Hepatocyte (in vitro differentiated cells): ENCODE measurements around the gene FILIP1L. TPM values are rescaled to one million over a fixed set of nuclear protein-coding genes. Genes with fewer than 3 reads are reported as not detected.

Experiments used
- DNase-seq: peaks from one replicate; pipeline ENCODE4 v3.0.0-alpha.2; 2016; ENCODE audit warnings: low spot score
- H2AFZ ChIP-seq: fragments of 200-600 bp; sonication (generic); 2 replicates; pipeline ENCODE4 v1.6.0; 2016; ENCODE audit warnings: antibody characterized with exemption, mild to moderate bottlenecking
- H3K27ac ChIP-seq: fragments of 200-600 bp; sonication (generic); 2 replicates; pipeline ENCODE4 v1.5.1; 2016; ENCODE audit warnings: mild to moderate bottlenecking
- H3K27me3 ChIP-seq: fragments of 200-600 bp; sonication (generic); 2 replicates; pipeline ENCODE4 v1.6.1; 2016
- H3K36me3 ChIP-seq: fragments of 200-600 bp; sonication (generic); replicated peaks from 2 replicates; pipeline ENCODE4 v1.5.1; 2016; ENCODE audit warnings: low read depth; ENCODE audit not compliant: insufficient read depth
- H3K4me1 ChIP-seq: fragments of 200-600 bp; sonication (generic); 2 replicates; pipeline ENCODE4 v1.5.1; 2016; ENCODE audit warnings: mild to moderate bottlenecking, moderate library complexity; ENCODE audit not compliant: insufficient read depth
- H3K4me2 ChIP-seq: fragments of 200-600 bp; sonication (generic); 2 replicates; pipeline ENCODE4 v1.6.0; 2016
- H3K4me3 ChIP-seq: fragments of 200-600 bp; sonication (generic); 2 replicates; pipeline ENCODE4 v1.5.1; 2016; ENCODE audit warnings: mild to moderate bottlenecking
- H3K79me2 ChIP-seq: fragments of 200-600 bp; sonication (generic); 2 replicates; pipeline ENCODE4 v1.6.0; 2017; ENCODE audit warnings: mild to moderate bottlenecking
- H3K9me2 ChIP-seq: fragments of 200-600 bp; sonication (generic); replicated peaks from 2 replicates; pipeline ENCODE4 v1.6.0; 2017; ENCODE audit warnings: mild to moderate bottlenecking; ENCODE audit not compliant: insufficient read depth
- H3K9me3 ChIP-seq: fragments of 200-600 bp; sonication (generic); 2 replicates; pipeline ENCODE4 v1.5.1; 2016; ENCODE audit warnings: low read depth, mild to moderate bottlenecking
- H4K20me1 ChIP-seq: fragments of 200-600 bp; sonication (generic); 2 replicates; pipeline ENCODE4 v1.6.0; 2016; ENCODE audit warnings: mild to moderate bottlenecking; ENCODE audit not compliant: insufficient read depth, poor library complexity, severe bottlenecking
- CTCF ChIP-seq: fragments of 200-600 bp; sonication (generic); IDR thresholded peaks from 2 replicates; pipeline ENCODE4 v1.5.1; 2016; ENCODE audit warnings: antibody characterized with exemption, mild to moderate bottlenecking; ENCODE audit not compliant: poor library complexity
- EZH2 ChIP-seq: fragments of 200-600 bp; sonication (generic); IDR thresholded peaks from 2 replicates; pipeline ENCODE4 v1.6.1; 2016; ENCODE audit warnings: antibody characterized with exemption, mild to moderate bottlenecking, borderline replicate concordance
- EZH2phosphoT487 ChIP-seq: fragments of 200-600 bp; sonication (generic); IDR thresholded peaks from one replicate; pipeline ENCODE4 v1.6.1; 2018; ENCODE audit warnings: antibody characterized with exemption, mild to moderate bottlenecking, low read depth, moderate library complexity; ENCODE audit not compliant: unreplicated experiment, severe bottlenecking
- WGBS: methylation state at CpG from one replicate; pipeline ENCODE4 v1.1.6; 2016; ENCODE audit warnings: low lambda C conversion rate; ENCODE audit errors: missing lambda C conversion rate; 5-methylcytosine and 5-hydroxymethylcytosine counted together
- polyA plus RNA-seq: library from polyadenylated mRNA; unstranded; fragments of >200 nt; fragmentation: Nextera tagmentation; extraction: Ambion mirVana; gene quantifications from 2 replicates; pipeline ENCODE4 v1.2.1, GENCODE V29; 2016
- total RNA-seq: library from RNA; depleted of rRNA; stranded (reverse); fragments of >200 nt; gene quantifications from 2 replicates; pipeline ENCODE4 v1.2.3, GENCODE V29; 2014

FILIP1L gene
- total and polyA plus RNA-seq, 2 experiments from 2014 or later = 48.2 to 49.4 TPM

GRCh38 chr3:99940350-99940749, 174.0 kb downstream of the FILIP1L start:
- DNase-seq = no peak
- Histone ChIP-seq H3K27me3 (no peaks in the 10 kb centered on the region), H3K9me3 (no peaks in the 10 kb centered on the region), H3K9me2 (no peaks in the 10 kb centered on the region), H2AFZ (peak overlapping the region; percentile 53), H3K36me3 (no peaks in the 10 kb centered on the region), H3K4me1 (peaks cover 44% of the 10 kb centered on the region), H3K4me3 (no peak overlapping the region), H3K4me2 (no peak overlapping the region), H4K20me1 (no peaks in the 10 kb centered on the region), H3K79me2 (no peaks in the 10 kb centered on the region), H3K27ac (peak overlapping the region; percentile 70)
- 82% methylated on average over 2 of the region's 2 CpGs for WGBS
- TF ChIP-seq EZH2 = no peak
- TF ChIP-seq EZH2phosphoT487 = no peak
- no peak for TF ChIP-seq CTCF

GRCh38 chr3:99939876-99940275, 174.4 kb downstream of the FILIP1L start:
- H2AFZ ChIP-seq = peak overlapping the region; percentile 53
- H3K27ac ChIP-seq = peak overlapping the region; percentile 70
- no peaks in the 10 kb centered on the region for H3K36me3 ChIP-seq
- H4K20me1 ChIP-seq = no peaks in the 10 kb centered on the region
- WGBS = 15% methylated on average over 1 of the region's 1 CpG
- H3K9me3 ChIP-seq = no peaks in the 10 kb centered on the region
- H3K4me3 ChIP-seq = no peak overlapping the region
- H3K4me2 ChIP-seq = peak overlapping the region; percentile 3
- no peaks in the 10 kb centered on the region for H3K79me2 ChIP-seq
- H3K27me3 ChIP-seq = no peaks in the 10 kb centered on the region
- DNase-seq = no peak
- peaks cover 44% of the 10 kb centered on the region for H3K4me1 ChIP-seq
- H3K9me2 ChIP-seq = no peaks in the 10 kb centered on the region
- TF ChIP-seq CTCF (no peak), EZH2phosphoT487 (no peak), EZH2 (no peak)

GRCh38 chr3:99938270-99938911, 175.9 kb downstream of the FILIP1L start:
- H3K4me2 ChIP-seq = peak overlapping the region; percentile 40
- H3K9me2 ChIP-seq = no peaks in the 10 kb centered on the region
- H3K4me1 ChIP-seq = peaks cover 35% of the 10 kb centered on the region
- H3K27ac ChIP-seq = peak overlapping the region; percentile 70
- H3K27me3 ChIP-seq = no peaks in the 10 kb centered on the region
- no peaks in the 10 kb centered on the region for H3K79me2 ChIP-seq
- H3K9me3 ChIP-seq = no peaks in the 10 kb centered on the region
- H3K36me3 ChIP-seq = no peaks in the 10 kb centered on the region
- no peaks in the 10 kb centered on the region for H4K20me1 ChIP-seq
- DNase-seq = no peak
- TF ChIP-seq EZH2phosphoT487 (no peak), CTCF (no peak), EZH2 (no peak)
- 43% methylated on average over 3 of the region's 3 CpGs for WGBS
- no peak overlapping the region for H3K4me3 ChIP-seq
- no peak overlapping the region for H2AFZ ChIP-seq
